ENCODE measurements around the gene KIAA1958.

GRCh38 chr9:112505607-112506006, 19.0 kb downstream of the KIAA1958 start:
- no peak for TF ChIP-seq CTCF (IDR thresholded peaks at IDR 0.05; ENCODE audit: insufficient read depth, low read length)
- no peak for TF ChIP-seq SPI1 (IDR thresholded peaks at IDR 0.05; ENCODE audit: borderline replicate concordance, low read depth)
- TF ChIP-seq REST (IDR thresholded peaks at IDR 0.05; ENCODE audit: insufficient replicate concordance, low read depth): no peak

Measured in HL-60 (cell line).